HUES6 (cell line): ENCODE data around the gene TMEM250.

Source experiments
- H3K27ac ChIP-seq: 2 replicates; pipeline ENCODE4 v1.7.0; 2013; ENCODE audit warnings: low read depth, mild to moderate bottlenecking, low read length, inconsistent platforms
- H3K27me3 ChIP-seq: 2 replicates; pipeline ENCODE4 v1.6.1; 2013; ENCODE audit warnings: low read length; ENCODE audit not compliant: control insufficient read depth, insufficient read depth
- H3K36me3 ChIP-seq: 2 replicates; pipeline ENCODE4 v1.6.1; 2013; ENCODE audit warnings: low read length; ENCODE audit not compliant: control insufficient read depth, insufficient read depth
- H3K4me1 ChIP-seq: 2 replicates; pipeline ENCODE4 v1.6.1; 2013; ENCODE audit warnings: low read length; ENCODE audit not compliant: control insufficient read depth, insufficient read depth
- H3K4me3 ChIP-seq: 2 replicates; pipeline ENCODE4 v1.5.1; 2013; ENCODE audit warnings: low read depth, low read length
- H3K9ac ChIP-seq: one replicate; pipeline ENCODE4 v1.6.1; 2013; ENCODE audit warnings: mild to moderate bottlenecking, low read length
- H3K9me3 ChIP-seq: 2 replicates; pipeline ENCODE4 v1.6.1; 2013; ENCODE audit warnings: low read depth, low read length; ENCODE audit not compliant: control insufficient read depth, insufficient read depth

Gene TMEM250

GRCh38 chr9:136118320-136119060 is at the start of gene TMEM250:
TMEM250 (minus strand) TSS chr9:136118875; CDS start chr9:136116900, 1,975 bp downstream.
- H3K9ac ChIP-seq: peak within 1 kb of the TSS; percentile 83

GRCh38 chr9:136163248-136163850 is 44.7 kb upstream of the TMEM250 start:
- Histone ChIP-seq H3K4me1 (peaks cover 8% of the 10 kb centered on the region; the same call in 1 of the 2 replicates), H3K36me3 (no peaks in the 10 kb centered on the region), H3K9ac (no peak overlapping the region), H3K4me3 (no peak overlapping the region), H3K9me3 (peaks cover 9% of the 10 kb centered on the region), H3K27me3 (no peaks in the 10 kb centered on the region), H3K27ac (no peak overlapping the region)

More at GRCh38 chr9:136118320-136119060, at the start of gene TMEM250:
- no peaks in the 10 kb centered on the region; the same call in 1 of the 2 replicates for H3K27me3 ChIP-seq
- H3K36me3 ChIP-seq: peaks cover 13% of the 10 kb centered on the region
- no peaks in the 10 kb centered on the region for H3K9me3 ChIP-seq
- peak within 1 kb of the TSS; percentile 87; the same call in 1 of the 2 replicates for H3K27ac ChIP-seq
- peaks cover 12% of the 10 kb centered on the region for H3K4me1 ChIP-seq
- peak within 1 kb of the TSS; percentile 67 for H3K4me3 ChIP-seq

- Histone ChIP-seq H3K36me3 (no peaks in the 10 kb centered on the region), H3K9me3 (peaks cover 9% of the 10 kb centered on the region), H3K27me3 (no peaks in the 10 kb centered on the region), H3K4me1 (peaks cover 8% of the 10 kb centered on the region; the same call in 1 of the 2 replicates), H3K4me3 (no peak overlapping the region), H3K27ac (no peak overlapping the region), H3K9ac (no peak overlapping the region)
Measured at GRCh38 chr9:136160995-136161610, 42.4 kb upstream of the TMEM250 start.

- H3K36me3 ChIP-seq: no peaks in the 10 kb centered on the region
- peaks cover 7% of the 10 kb centered on the region for H3K9me3 ChIP-seq
- H3K27me3 ChIP-seq: no peaks in the 10 kb centered on the region
- H3K9ac ChIP-seq: no peak overlapping the region
- H3K27ac ChIP-seq: no peak overlapping the region
- no peak overlapping the region for H3K4me3 ChIP-seq
- peaks cover 8% of the 10 kb centered on the region; the same call in 1 of the 2 replicates for H3K4me1 ChIP-seq
Measured at GRCh38 chr9:136160381-136160841, 41.7 kb upstream of the TMEM250 start.

- H3K36me3 ChIP-seq: no peaks in the 10 kb centered on the region
- no peak overlapping the region for H3K27ac ChIP-seq
- H3K4me3 ChIP-seq: no peak overlapping the region
- no peak overlapping the region for H3K9ac ChIP-seq
- no peaks in the 10 kb centered on the region for H3K27me3 ChIP-seq
- peaks cover 8% of the 10 kb centered on the region; the same call in 1 of the 2 replicates for H3K4me1 ChIP-seq
- peaks cover 7% of the 10 kb centered on the region for H3K9me3 ChIP-seq
Measured at GRCh38 chr9:136159851-136160250, 41.2 kb upstream of the TMEM250 start.

GRCh38 chr9:136157477-136158265 is 39.0 kb upstream of the TMEM250 start:
- Histone ChIP-seq H3K4me1 (peaks cover 8% of the 10 kb centered on the region; the same call in 1 of the 2 replicates), H3K27ac (no peak overlapping the region), H3K9me3 (0 out of 2 replicates have a peak, but pooled peaks cover under 1% of the 10 kb centered on the region), H3K4me3 (no peak overlapping the region), H3K27me3 (no peaks in the 10 kb centered on the region), H3K9ac (no peak overlapping the region), H3K36me3 (no peaks in the 10 kb centered on the region)

GRCh38 chr9:136156209-136157120 is 37.8 kb upstream of the TMEM250 start:
- Histone ChIP-seq H3K36me3 (no peaks in the 10 kb centered on the region), H3K9ac (no peak overlapping the region), H3K27ac (no peak overlapping the region), H3K4me1 (peaks cover 16% of the 10 kb centered on the region), H3K4me3 (no peak overlapping the region), H3K9me3 (no peaks in the 10 kb centered on the region), H3K27me3 (peaks cover 4% of the 10 kb centered on the region; the same call in 1 of the 2 replicates)

GRCh38 chr9:136155576-136155975 is 36.9 kb upstream of the TMEM250 start:
- Histone ChIP-seq H3K27ac (no peak overlapping the region), H3K27me3 (peaks cover 7% of the 10 kb centered on the region; the same call in 1 of the 2 replicates), H3K36me3 (no peaks in the 10 kb centered on the region), H3K4me1 (peaks cover 22% of the 10 kb centered on the region), H3K9ac (no peak overlapping the region), H3K9me3 (no peaks in the 10 kb centered on the region), H3K4me3 (no peak overlapping the region)

- no peak overlapping the region for H3K27ac ChIP-seq
Measured at GRCh38 chr9:136154943-136155342, 36.3 kb upstream of the TMEM250 start.

More at GRCh38 chr9:136154943-136155342, 36.3 kb upstream of the TMEM250 start:
- Histone ChIP-seq H3K9me3 (no peaks in the 10 kb centered on the region), H3K27me3 (peaks cover 13% of the 10 kb centered on the region; the same call in 1 of the 2 replicates), H3K36me3 (no peaks in the 10 kb centered on the region), H3K9ac (no peak overlapping the region), H3K4me1 (peaks cover 16% of the 10 kb centered on the region), H3K4me3 (no peak overlapping the region)
